NCI-H1105 (cell line): Measurements from ENCODE around the gene TTLL10.

Experiments
- DNase-seq: peaks from one replicate; lab custom pipeline; 2025; lab: John Stamatoyannopoulos, UW

The TTLL10 gene

DNA sequence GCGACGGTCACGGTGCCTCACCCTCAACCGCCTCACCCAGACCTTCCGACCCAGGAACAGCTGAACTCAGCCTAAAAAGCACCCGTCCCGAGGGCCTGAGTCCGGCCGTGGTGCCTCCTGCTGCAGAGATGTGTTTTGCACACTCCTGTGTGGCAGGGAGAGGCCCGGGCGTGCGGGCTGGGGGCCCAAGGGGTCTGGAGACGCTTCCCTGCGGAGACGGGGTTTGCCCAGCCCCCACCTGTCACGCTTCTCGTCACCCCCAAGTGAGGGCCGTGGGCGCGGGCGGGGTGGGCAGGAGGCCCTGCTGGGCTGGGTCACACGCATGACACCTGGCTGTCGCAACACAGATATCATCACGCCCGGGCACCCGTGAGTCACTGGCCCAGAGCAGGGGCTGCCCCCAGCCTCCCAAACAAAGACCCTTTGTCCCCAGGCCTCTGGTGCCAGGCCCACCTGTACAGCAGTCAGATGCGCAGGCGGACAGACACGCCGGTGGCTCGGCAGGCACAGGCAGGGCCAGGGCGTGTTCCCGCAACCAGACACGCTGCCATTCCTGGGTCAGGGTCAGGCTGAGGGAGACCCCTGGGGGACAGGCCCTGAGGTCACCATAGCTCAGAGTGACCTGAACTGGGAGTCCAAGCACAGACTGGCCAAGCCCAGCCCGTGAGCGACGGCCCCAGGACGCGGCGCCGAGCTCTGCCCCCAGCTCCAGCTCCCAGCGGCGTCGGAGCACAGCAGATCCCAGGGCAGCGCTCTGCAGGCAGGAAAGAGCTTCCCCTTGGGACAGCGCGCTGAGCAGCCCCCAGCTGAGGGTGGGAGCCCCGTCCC lies 64.4 kb downstream of the TTLL10 start:
- no peak for DNase-seq

DNA sequence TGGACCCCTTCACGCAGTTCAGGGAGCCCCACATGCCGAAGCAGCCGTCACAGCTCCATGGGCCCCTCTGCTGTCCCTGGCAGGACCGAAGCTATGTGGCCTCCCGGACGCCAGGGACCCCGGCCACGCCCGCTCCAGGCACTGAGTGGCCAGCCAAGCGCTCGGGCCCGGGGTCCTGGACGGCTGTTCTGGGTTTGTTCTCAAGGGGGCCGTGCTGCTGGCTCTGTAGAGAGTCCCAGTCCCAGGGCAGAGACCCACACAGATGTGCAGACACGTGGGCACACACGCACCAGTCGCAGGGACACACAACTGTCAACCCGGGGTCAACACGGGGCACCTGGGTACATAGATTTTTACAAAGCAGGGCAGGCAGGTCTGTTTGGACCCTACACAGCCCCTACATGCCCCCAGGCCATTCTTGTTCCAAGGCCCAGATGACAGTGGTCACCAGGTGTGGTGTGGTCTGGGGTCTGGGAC lies 65.1 kb downstream of the TTLL10 start:
- no peak for DNase-seq

DNA sequence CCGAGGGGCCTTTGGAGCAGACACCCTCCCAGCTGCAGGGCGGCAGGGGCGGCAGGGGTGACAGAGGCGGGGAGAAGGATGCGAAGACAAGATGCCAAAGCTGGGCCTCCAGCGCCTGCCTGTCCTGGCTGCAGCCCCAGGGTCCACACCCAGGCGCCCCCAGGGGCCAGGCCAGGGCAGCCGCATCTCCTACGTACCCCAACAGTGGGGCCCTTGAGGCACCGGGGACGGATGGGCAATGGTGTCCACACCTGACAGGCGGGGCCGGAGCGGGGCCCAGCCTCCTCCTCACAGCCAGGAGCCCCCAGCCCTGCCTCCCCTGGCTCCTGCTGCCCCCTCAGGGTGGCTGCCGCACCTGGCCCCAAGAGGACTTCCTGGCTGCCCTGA lies 65.5 kb downstream of the TTLL10 start:
- DNase-seq: no peak

DNA sequence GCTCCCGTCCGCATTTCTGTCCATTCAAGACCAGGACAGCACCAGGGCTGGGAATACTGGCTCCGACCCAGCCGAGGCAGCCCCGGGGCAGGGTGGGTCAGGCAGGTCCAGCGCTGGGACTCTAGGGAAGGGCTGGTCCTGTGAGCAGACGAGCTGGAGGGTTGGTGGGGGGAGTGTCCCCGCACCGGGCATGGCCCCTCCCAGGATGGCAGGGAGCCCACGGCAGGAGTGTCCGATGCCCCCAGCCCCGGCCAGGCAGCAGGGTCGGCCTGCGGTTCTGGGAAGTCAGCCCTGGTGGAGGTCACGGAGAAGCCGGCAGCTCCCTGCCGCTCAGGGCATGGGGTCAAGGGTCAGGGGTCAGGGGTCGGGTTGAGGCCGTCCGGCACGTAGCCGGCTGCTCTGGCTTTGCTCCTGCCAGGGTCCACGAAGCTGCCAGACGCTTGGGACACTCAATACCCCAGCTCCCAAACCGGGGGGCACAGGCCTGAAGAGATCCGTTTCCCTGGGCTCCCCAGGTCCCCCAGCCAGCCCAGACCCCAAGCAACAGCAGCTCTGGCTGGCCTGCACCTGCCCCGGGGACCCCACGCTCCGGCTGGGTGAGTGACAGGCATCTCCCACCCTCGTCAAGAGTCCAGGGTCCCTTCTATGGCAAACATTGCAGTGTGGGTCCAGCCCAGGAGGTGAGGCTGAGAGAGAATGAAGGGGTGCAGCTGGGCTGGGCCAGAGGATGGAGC lies 66.1 kb downstream of the TTLL10 start:
- DNase-seq: no peak

DNA sequence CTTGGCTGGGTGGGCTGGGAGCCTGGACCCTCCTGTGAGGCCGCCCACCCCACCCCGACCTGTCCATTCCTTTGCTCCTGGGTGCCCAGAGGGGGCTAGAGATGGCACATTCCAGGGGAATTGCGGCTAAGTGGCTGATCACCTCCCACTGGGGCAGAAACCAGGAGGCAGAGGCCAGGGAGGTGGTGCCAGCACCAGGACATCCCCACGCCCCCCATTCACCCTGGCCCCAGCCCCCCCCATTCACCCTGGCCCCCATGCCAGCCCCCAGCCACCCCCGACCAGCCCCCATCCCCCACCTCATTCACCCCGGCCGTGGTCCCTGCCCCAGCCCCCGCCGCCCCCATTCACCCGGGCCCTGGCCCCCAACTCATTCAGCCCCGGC lies 66.7 kb downstream of the TTLL10 start:
- DNase-seq: no peak

DNA sequence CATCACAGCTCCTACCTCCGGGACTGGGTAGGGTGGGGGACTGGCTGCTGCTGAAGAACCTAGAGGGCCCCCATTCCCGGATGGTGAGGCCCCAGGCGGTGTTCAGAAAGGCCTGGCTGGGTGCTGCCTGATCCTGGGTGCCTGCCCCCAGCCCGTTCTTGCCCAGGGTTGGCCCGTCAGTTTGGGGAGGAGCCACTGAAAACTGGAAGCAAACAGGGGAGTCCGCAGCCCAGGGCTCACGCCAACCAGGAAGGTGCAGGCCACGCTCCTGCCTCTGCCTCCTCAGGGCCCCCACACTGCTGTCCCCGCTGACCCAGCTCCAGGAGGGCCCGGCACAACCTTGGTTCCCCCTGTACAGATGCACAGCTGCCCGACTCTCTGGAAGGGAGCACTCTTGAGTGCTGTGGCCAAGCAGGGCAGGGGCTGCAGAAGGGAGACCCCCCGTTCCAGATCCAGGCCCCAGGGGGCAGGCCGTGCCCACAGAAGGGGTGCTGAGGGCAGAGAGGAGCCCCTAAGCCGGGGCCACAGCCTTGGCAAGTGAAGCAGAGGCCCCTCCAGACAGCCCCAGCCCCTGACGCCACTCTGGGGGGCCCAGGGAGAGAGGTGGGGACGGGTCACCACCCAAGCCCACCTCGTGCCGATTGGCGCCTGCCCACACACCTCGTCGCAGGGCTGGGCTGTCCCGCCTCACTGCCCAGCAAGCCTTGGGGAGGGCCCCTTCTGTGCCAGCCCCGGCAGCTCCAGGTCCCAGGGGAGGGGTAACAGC lies 67.3 kb downstream of the TTLL10 start:
- no peak for DNase-seq

DNA sequence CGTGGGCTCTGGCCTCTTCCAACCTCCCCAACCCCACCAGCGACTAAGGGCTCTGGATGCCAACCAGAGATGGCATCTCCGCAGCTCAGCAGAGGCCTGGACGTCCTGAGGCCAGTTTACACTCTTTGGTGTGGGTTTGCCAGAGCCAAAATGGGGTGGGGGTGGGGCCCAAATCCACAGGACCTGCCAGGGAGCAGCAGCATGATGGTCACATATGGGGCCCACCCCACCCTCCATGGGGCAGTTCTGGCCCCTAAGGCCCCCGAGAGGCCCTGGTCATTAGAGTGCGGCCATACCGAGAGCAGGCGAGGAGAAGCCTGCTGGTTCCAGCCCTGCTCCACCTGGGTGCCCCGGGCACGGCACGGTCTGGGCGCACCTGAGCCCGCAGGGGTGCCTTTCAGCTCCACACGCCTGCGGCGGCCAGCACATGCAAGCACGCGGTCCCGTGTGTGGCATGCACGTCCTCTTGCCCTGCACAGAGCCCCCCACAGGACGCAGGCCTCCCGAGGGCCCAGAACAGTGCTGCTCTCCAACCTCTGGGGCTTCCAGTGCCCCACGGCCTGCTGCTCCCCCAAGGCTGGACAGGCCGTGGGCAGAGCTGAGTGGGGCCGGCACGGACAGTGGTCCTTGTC lies 68.0 kb downstream of the TTLL10 start:
- DNase-seq: no peak

DNA sequence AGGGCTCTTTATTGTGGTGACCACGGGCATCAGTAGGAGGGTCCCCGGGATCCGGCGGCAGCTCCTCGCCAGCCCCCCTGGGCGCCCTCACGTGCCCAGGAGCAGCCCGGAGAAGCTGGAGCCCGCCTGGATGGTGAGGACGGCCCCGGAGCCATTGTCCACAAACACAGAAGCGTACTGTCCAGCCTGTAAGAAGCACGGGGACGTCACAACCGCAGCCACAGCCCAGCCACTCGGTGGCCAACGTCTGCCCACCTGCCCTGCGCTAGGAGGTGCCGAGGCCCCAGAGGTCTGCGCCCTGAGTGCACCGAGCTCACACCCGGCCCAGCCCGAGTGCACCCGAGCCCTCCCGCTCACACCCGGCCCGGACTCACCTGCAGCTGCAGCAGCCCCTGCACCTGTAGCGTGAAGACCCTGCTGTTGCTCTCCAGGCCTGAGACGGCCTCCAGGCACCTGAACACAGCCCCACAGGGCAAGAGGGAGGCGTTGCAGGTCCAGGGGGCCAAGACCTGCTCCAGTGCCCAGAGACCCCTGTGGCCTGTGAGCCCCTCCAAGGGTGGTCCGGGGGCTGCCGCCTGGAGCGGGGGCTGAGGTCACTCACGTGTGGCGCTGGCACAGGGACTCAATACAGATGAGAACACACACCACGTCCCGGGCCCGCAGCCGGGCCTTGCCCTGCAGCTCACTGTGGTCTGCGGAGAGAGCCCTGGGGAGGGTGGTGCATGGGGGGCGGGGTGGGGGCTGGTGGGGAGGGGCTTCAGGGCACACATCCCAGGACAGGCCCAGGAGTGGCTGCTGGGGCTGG lies 69.0 kb downstream of the TTLL10 start:
- no peak for DNase-seq

DNA sequence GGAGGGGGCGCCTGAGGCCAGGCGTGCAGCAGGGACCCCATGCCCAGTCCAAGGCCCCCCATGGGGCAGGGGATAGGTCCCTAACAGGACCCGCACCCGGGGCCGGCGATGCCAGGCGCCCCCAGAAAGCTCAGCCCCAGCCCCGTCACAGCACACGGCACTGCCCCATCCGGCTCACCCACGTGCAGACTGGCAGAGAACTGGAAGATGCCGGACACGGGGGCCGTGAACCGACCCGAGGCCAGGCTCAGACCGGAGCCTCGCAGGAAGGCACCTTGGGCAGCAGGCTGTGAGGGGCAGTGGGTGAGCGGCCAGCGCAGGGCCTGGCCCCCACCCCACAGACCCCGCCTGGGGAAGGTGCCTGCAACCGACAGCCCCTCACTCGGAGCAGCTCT lies 69.6 kb downstream of the TTLL10 start:
- no peak for DNase-seq

DNA sequence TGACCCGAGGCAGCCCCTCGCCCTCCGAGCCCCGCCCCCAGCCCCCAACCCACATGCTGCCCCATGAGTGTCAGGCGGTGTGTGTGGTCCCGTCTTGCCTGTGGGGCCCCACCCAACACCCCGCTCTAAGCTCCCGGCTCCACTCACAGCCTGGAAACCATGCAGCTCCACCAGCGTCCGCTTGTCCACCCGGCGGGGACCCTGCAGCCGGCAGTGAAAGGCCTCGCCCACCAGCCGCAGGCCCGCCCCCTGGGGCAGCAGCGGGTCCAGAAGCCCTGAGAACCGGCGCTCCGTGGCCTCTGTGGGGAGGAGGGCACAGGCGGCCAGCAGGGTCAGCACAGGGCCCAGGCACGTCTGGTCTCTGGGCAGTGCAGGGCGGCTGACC lies 70.1 kb downstream of the TTLL10 start:
- DNase-seq: no peak

DNA sequence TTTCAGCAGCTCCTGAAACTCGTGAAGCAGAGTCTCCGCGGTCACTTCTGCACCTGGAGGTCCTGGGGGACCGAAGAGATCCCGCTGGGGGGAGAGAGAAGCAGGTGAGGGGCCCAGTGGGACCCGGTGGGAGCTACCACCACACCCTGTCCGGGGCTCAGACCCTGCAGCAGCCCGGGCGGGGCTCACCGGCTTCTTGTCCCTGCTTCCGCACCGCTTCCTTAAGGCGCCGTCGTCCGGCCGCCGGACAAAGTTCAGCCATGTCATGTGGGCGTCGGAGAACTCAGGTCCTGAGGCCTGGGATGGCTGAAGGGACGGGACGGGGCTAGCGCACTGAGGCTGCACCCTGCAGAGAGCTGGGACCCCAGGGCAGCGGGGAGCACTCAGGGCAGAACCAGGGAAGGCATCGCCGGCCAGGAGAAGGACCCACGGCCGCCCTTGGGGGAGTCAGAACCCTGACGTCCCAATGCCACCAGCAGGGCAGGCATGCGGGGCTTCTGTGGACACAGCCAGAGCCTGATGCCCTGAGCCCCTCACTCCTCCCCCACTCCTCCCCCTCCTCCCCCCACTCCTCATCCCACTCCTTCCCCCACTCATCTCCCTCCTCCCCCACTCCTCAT lies 70.6 kb downstream of the TTLL10 start:
- DNase-seq: no peak

DNA sequence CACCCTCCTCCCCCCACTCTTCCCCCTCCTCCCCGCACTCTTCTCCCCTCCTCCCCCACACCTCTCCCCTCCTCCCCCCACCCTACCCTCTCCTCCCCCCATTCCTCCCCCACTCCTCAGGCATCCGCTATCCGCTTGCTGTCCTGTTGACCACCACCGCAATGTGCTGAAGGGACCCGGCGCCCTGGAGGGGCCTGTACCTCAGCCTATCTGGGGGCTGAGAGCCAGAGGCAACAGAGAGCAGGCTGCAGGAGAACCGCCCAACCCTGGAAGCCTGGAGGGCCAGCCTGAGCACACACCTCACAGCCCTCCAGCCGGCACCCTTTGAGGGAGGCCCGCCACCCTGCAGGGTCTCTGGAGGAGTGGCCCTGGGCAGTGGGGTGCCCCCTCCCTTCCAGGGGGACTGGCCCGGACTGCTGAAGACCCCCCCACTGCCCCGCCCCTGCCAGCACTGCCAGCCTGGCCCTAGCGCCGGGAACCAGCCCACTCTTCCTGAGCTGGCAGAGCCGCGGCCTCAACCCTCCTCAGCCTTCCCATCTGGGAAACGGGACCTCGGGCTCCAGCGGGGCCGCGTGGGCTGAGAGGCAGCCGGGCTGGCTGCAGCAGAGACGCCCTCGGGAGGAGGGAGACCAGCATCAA lies 71.6 kb downstream of the TTLL10 start:
- no peak for DNase-seq

DNA sequence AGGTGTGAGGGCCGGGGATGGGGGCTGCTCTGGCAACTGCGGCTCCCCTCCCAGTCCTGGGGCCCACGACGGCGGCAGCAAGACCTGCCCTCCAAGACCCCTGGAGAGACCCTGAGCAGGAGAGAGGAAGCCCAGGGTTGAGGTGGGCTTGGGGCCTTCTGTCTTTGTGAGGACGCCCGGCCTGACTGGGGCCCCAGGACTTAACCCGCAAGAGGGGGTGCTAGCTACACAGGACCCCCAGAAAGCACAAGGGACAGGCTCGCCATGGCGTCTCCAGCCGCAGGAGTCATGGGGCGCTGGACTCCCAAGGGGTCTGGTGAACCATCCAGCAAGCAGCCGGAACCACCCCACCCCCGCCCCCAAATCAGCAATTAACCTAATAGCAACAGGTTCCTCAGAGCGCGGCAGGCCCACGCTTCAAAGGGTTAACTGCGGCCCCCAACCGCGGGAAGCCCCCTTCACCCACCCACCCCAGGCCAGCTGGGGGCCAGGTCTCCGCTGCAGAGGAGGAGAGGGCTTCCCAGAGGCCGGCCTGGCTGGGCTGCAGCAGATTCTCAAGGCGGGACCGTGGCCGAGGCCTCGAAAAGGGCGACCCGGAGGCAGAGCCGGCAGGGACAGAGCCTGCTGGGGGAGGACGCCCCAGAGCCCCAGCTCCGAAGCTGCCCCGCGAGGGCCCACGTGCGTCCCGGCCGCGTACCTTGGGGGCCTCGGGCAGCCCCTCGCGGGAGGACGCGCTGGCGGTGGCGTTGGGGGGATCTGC lies 72.3 kb downstream of the TTLL10 start:
- no peak for DNase-seq

DNA sequence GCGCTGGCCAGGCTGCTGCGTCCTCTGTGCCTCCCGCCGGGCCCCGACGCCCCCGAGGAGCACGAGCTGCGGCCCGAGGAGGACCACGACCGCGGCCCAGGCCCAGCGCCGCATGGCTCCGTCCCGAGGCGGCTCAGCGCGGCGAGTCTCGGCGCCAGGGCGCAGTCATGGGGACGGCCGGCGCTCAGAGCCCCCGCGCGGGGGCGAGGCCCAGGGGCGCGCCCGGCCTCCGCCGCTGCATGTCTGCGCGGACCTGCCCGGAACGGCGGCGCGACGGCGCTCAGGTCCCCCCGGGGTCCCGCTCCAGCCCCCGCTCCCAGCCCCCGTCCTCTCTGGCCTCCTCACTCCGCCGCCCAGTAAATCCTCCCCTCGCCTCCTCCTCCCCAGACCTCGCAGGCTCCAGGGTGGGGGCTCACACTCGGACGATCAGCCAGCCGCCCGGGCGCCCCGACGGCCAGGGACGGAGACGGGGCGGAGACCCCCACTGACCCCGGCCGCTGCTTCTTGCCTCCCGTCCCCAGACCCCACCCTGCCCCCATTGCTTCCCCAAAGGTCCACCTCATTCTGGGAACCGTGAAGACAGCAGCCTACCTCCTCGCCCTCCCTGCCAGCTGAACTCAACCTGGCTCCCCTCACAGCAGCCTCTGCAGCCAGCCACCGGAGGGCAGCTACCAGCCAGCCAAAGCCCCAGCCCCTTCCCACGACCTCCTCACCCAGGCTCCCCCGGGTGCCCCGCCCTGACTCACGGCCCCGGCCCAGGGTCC lies 73.1 kb downstream of the TTLL10 start, which contains the start of gene C1QTNF12:
Gene C1QTNF12, minus strand, starts transcription at position 146 of the 764 bp plus-strand sequence. Its CDS starts 32 bp downstream, at position 114.
- DNase-seq: no peak

DNA sequence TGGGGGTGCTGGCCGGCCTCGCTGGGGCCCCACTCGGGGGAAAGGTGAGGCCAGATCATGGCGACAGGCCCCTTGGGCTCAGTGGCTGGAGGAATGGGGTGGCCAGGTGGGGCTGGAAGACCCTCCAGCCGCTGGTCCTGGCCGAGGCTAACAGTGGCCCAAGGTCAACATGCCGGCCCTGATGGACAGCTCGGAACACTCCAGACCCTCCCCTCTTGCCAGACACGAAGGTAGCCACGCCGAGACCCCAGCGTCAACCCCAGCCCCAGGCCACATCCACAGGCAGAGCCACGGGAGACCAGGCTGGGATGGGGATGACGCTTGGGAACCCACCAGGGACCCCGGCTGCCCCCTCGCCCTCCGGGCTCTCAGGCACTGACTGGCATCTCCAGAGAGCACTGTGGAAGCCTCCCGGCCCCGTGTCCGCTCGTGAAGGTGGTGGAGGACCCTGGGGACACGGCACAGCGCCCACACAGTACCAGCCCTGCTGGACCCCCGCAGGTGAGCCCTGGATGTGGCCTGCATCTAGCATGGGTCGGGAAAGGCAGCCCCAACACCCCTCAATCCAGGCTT lies 73.7 kb downstream of the TTLL10 start:
- DNase-seq: no peak
